ENCODE results near the gene B3GAT3.
A peak's percentile ranks its signal among the peaks of the same experiment; 100 is the strongest.

B3GAT3 gene

DNA sequence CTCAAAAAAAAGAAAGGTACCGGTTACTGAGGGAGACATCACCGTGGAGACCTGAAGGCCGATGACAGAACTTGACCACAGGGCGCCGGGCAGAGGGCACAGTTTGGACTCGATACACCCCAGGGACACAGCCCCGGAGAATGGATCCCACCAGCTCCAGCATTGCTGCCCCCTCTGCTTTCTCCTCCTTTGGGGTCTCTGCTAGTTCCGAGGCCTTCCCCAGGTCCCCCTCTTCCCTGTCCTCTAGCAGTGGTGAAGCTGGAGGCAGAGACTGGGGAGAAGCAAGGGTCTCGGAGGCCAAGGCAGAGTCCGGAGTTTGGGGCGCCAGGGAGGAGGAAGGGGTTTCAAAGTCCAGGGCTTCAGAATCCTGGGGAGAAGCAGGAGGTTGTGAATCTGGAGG is 43.2 kb downstream of the B3GAT3 start:
- in situ Hi-C loops (cut with MboI; ENCODE audit: low pct_unique_long_range_greater_than_20kb, low sequenced_read_pairs, unreplicated experiment), result no loop called here
- DNase-seq (ENCODE audit: low spot score), result no peak
- TF ChIP-seq, protein P1, sequence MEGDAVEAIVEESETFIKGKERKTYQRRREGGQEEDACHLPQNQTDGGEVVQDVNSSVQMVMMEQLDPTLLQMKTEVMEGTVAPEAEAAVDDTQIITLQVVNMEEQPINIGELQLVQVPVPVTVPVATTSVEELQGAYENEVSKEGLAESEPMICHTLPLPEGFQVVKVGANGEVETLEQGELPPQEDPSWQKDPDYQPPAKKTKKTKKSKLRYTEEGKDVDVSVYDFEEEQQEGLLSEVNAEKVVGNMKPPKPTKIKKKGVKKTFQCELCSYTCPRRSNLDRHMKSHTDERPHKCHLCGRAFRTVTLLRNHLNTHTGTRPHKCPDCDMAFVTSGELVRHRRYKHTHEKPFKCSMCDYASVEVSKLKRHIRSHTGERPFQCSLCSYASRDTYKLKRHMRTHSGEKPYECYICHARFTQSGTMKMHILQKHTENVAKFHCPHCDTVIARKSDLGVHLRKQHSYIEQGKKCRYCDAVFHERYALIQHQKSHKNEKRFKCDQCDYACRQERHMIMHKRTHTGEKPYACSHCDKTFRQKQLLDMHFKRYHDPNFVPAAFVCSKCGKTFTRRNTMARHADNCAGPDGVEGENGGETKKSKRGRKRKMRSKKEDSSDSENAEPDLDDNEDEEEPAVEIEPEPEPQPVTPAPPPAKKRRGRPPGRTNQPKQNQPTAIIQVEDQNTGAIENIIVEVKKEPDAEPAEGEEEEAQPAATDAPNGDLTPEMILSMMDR (IDR thresholded peaks at IDR 0.05; ENCODE audit: extremely low read depth, insufficient read depth, missing control alignments), result no peak

DNA sequence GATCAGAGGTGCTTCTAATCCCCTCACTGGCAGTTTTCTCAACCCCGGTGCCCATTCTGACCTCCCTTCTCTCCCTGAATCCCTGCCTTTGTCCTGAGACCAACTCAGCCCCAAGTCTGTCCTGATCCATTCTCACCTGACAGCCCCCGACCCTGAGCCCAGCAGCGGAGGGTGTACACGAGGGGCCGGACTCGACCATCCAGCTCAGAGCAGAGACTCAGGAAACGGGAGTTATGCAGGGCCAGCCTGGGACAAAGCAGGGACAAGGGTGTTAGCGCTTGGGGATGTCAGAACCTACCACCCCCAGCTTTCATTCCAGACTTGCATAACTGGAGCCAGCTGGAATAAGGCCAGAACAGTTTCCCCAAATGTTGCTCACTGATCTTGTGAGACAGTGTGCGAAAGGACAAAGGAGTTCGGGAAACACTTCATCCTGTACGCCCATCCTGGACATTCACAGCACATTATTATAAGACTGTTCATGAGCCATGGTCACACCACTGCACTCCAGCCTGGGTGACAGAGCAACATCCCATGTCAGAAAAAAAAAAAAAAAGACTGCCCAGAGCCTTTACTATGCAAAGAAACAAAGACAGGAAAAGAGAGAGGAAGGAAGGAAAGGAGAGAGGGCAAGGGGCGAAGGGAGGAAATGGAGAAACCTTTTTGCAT is 44.6 kb downstream of the B3GAT3 start:
- in situ Hi-C loops (cut with MboI; ENCODE audit: low pct_unique_long_range_greater_than_20kb, low sequenced_read_pairs, unreplicated experiment), result no loop called here
- TF ChIP-seq, protein P1 (IDR thresholded peaks at IDR 0.05; ENCODE audit: extremely low read depth, insufficient read depth, missing control alignments), result no peak
- no peak for DNase-seq (ENCODE audit: low spot score)

GRCh38 chr11:62575837-62576236 is 45.9 kb downstream of the B3GAT3 start:
- no peak for DNase-seq (ENCODE audit: low spot score)
- in situ Hi-C loops (cut with MboI; ENCODE audit: low pct_unique_long_range_greater_than_20kb, low sequenced_read_pairs, unreplicated experiment), result no loop called here
- TF ChIP-seq, protein P1 (IDR thresholded peaks at IDR 0.05; ENCODE audit: extremely low read depth, insufficient read depth, missing control alignments), result no peak

- in situ Hi-C loops (cut with MboI; ENCODE audit: low pct_unique_long_range_greater_than_20kb, low sequenced_read_pairs, unreplicated experiment), result no loop called here
- DNase-seq (ENCODE audit: low spot score), result no peak
Observed at GRCh38 chr11:62575156-62575555, 46.6 kb downstream of the B3GAT3 start.

GRCh38 chr11:62574363-62575071 is 47.3 kb downstream of the B3GAT3 start:
- TF ChIP-seq, protein P1 (IDR thresholded peaks at IDR 0.05; ENCODE audit: extremely low read depth, insufficient read depth, missing control alignments), result no peak
- in situ Hi-C loops (cut with MboI; ENCODE audit: low pct_unique_long_range_greater_than_20kb, low sequenced_read_pairs, unreplicated experiment), result no loop called here
- peak; percentile 36 for DNase-seq (ENCODE audit: low spot score)

More at GRCh38 chr11:62575156-62575555, 46.6 kb downstream of the B3GAT3 start:
- TF ChIP-seq, protein P1 (IDR thresholded peaks at IDR 0.05; ENCODE audit: extremely low read depth, insufficient read depth, missing control alignments), result no peak

GRCh38 chr11:62573592-62574362 is 48.0 kb downstream of the B3GAT3 start, which contains the start of gene EEF1G:
TSS of gene EEF1G (minus strand) at chr11:62573891. CDS start at chr11:62573842, 49 bp downstream.
- peak; percentile 98 for DNase-seq (ENCODE audit: low spot score)
- in situ Hi-C loops (cut with MboI; ENCODE audit: low pct_unique_long_range_greater_than_20kb, low sequenced_read_pairs, unreplicated experiment), result no loop called here
- TF ChIP-seq, protein P1 (IDR thresholded peaks at IDR 0.05; ENCODE audit: extremely low read depth, insufficient read depth, missing control alignments), result no peak

Measured in GM13977 (cell line).